Bronchial epithelial cell (primary cell): Measurements from ENCODE around the gene RAC3. TPM values are rescaled to one million over a fixed set of nuclear protein-coding genes. Genes with fewer than 3 reads are reported as not detected.

Experiments
- DNase-seq: peaks from one replicate; pipeline ENCODE4 v3.0.0-alpha.2; 2010; ENCODE audit warnings: low read depth
- FAIRE-seq: peaks from 2 replicates; lab custom pipeline; 2011; peaks lifted over from hg19 to GRCh38; lab: Jason Lieb, UNC
- H3K27me3 ChIP-seq: 2 replicates; pipeline ENCODE4 v1.5.1; 2011; ENCODE audit warnings: low read length; ENCODE audit not compliant: control insufficient read depth, insufficient read depth
- H3K36me3 ChIP-seq: 2 replicates; pipeline ENCODE4 v1.5.1; 2011; ENCODE audit warnings: low read length; ENCODE audit not compliant: control insufficient read depth, insufficient read depth
- H3K4me3 ChIP-seq: 2 replicates; pipeline ENCODE4 v1.5.1; 2011; ENCODE audit warnings: mild to moderate bottlenecking, low read depth, low read length, control low read depth
- CTCF ChIP-seq: IDR thresholded peaks from 2 replicates; pipeline ENCODE4 v1.5.1; 2011; ENCODE audit warnings: mild to moderate bottlenecking, moderate library complexity, low read length, control low read depth, inconsistent platforms; ENCODE audit not compliant: insufficient read depth, severe bottlenecking
- total RNA-seq: library from RNA; depleted of rRNA; stranded (reverse); fragments of >200 nt; gene quantifications from 2 replicates; pipeline ENCODE4 v1.2.1, GENCODE V29; 2014

Gene RAC3
- total RNA-seq, 1 donor from 2014 or later: 18.7 TPM

GRCh38 chr17:82050152-82050760 is 18.8 kb downstream of the RAC3 start:
- DNase-seq: no peak
- no peak for TF ChIP-seq CTCF
- peaks cover 26% of the 10 kb centered on the region for H3K36me3 ChIP-seq
- H3K27me3 ChIP-seq: no peaks in the 10 kb centered on the region
- H3K4me3 ChIP-seq: peak overlapping the region; percentile 89
- FAIRE-seq: no peak

DNA sequence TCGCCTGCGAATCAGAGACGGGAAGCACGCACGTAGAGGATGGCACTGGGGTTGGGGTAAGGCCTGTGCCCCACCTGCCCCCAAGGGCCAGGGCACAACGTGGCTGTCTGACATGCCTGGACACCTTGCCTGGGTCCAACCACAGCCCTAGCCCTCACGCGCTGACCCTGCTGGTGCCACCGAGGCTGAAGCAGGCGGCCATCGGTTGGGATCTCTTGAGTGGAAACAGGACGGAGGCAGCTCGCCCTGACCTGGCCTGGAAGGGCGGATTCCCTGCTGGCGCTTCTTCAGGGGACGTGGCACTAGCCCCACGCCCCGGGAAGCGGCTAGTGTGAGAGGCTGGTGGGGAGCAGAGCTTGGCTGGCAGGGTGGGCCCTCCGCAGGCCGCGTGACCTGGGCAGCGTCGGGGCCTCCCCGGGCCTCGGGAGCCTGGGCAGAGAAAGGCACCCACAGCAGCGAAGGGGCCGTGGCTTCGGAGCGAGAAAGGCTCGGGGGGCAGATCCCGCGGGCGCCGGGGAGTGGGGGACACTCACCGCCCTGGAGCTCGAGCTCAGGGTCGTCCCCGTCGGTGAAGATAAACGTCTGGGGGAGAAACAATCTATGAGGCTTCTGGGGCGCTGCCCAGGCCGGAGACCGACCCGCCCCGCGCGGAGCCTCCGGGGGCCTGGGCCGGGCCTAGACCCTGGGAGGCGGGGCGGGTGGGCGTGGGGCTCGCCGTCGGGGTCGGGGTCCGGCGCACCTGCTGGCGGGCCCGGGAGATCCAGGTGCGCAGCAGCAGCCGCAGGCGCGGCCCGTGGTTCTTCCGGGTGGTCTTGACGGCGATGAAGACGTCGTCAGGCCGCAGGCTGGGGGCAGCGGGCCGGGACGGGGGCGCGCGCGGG is 19.5 kb downstream of the RAC3 start:
- H3K36me3 ChIP-seq: peaks cover 33% of the 10 kb centered on the region
- no peak for TF ChIP-seq CTCF
- peak overlapping the region; percentile 89 for H3K4me3 ChIP-seq
- FAIRE-seq: no peak
- H3K27me3 ChIP-seq: no peaks in the 10 kb centered on the region
- DNase-seq: no peak

- peak within 1 kb of the TSS; percentile 89 for H3K4me3 ChIP-seq
- H3K27me3 ChIP-seq: no peaks in the 10 kb centered on the region
- no peak for TF ChIP-seq CTCF
- DNase-seq (peak; percentile 30), FAIRE-seq (no peak)
- H3K36me3 ChIP-seq: peaks cover 39% of the 10 kb centered on the region
These were observed 20.5 kb downstream of the RAC3 start, which contains the start of the genes GPS1 and RFNG for GRCh38 chr17:82051776-82052637. Gene GPS1 (plus strand): TSS chr17:82051898. CDS start chr17:82051932, 34 bp downstream. Gene RFNG (minus strand): TSS chr17:82051811. CDS start chr17:82051766, 45 bp downstream.

GRCh38 chr17:82052638-82053059 is 21.2 kb downstream of the RAC3 start:
- peaks cover 41% of the 10 kb centered on the region for H3K36me3 ChIP-seq
- DNase-seq (no peak), FAIRE-seq (no peak)

GRCh38 chr17:82053130-82053529 is 21.7 kb downstream of the RAC3 start:
- no peak overlapping the region for H3K4me3 ChIP-seq
- TF ChIP-seq CTCF: no peak
- DNase-seq (no peak), FAIRE-seq (no peak)
- peaks cover 37% of the 10 kb centered on the region for H3K36me3 ChIP-seq
- H3K27me3 ChIP-seq: no peaks in the 10 kb centered on the region

More at GRCh38 chr17:82052638-82053059, 21.2 kb downstream of the RAC3 start:
- Histone ChIP-seq H3K4me3 (peak overlapping the region; percentile 89), H3K27me3 (no peaks in the 10 kb centered on the region)
- no peak for TF ChIP-seq CTCF
